Ectodermal cell (in vitro differentiated cells): ENCODE results near the gene MAPKAPK2. TPM values are rescaled to one million over a fixed set of nuclear protein-coding genes. Genes with fewer than 3 reads are reported as not detected.
"Not testable (repeated sequence)": the region's sequence is repeated elsewhere in the genome, so short reads cannot be mapped to it uniquely, and the experiment has no call there.

Experiments
- H3K27ac ChIP-seq: 2 replicates; pipeline ENCODE4 v1.7.0; 2013; ENCODE audit warnings: mild to moderate bottlenecking, low read depth, low read length; ENCODE audit not compliant: insufficient read depth, poor library complexity, severe bottlenecking
- H3K27me3 ChIP-seq: 2 replicates; pipeline ENCODE4 v1.7.0; 2013; ENCODE audit warnings: mild to moderate bottlenecking, low read length; ENCODE audit not compliant: insufficient read depth, control insufficient read depth, poor library complexity, severe bottlenecking
- H3K36me3 ChIP-seq: one replicate; pipeline ENCODE4 v1.7.0; 2013; ENCODE audit warnings: low read length; ENCODE audit not compliant: control insufficient read depth, insufficient read depth
- H3K4me1 ChIP-seq: one replicate; pipeline ENCODE4 v1.7.0; 2013; ENCODE audit warnings: low read length; ENCODE audit not compliant: control insufficient read depth, insufficient read depth
- H3K4me3 ChIP-seq: 2 replicates; pipeline ENCODE4 v1.7.0; 2013; ENCODE audit warnings: low read depth, low read length, control low read depth; ENCODE audit not compliant: insufficient read depth
- H3K9me3 ChIP-seq: 2 replicates; pipeline ENCODE4 v1.7.0; 2013; ENCODE audit warnings: mild to moderate bottlenecking, low read length, moderate library complexity; ENCODE audit not compliant: control insufficient read depth
- WGBS, 2 experiments: methylation state at CpG; one replicate each; pipeline ENCODE4 v1.1.7; 2013; ENCODE audit warnings: missing lambda C conversion rate in 2 of 2; 5-methylcytosine and 5-hydroxymethylcytosine counted together
- polyA plus RNA-seq, 4 experiments: library from polyadenylated mRNA; stranded (reverse); fragments of 50-300 nt; gene quantifications; one replicate each; pipeline ENCODE4 v1.2.3, GENCODE V29; 2013

The MAPKAPK2 gene
- 77.5 TPM for polyA plus RNA-seq (2013, experiment 1 of 4)
- polyA plus RNA-seq (2013, experiment 2 of 4), result 77.3 TPM
- polyA plus RNA-seq (2013, experiment 3 of 4), result 63.0 TPM
- 72.9 TPM for polyA plus RNA-seq (2013, experiment 4 of 4)

- Histone ChIP-seq H3K36me3 (no peaks in the 10 kb centered on the region), H3K27me3 (peaks cover 40% of the 10 kb centered on the region), H3K4me1 (peaks cover 20% of the 10 kb centered on the region), H3K9me3 (no peaks in the 10 kb centered on the region), H3K27ac (peak within 1 kb of the TSS; percentile 52), H3K4me3 (peak within 1 kb of the TSS; percentile 80)
- WGBS, 2 experiments, result 0% methylated on average over 78 to 79 of the region's 82 CpGs
Observed at GRCh38 chr1:206684478-206685333, at the start of gene MAPKAPK2. MAPKAPK2 (plus strand) TSS chr1:206684905; CDS start chr1:206685230, 325 bp downstream.

- Histone ChIP-seq H3K27ac (peak within 1 kb of the TSS; percentile 26), H3K27me3 (peaks cover 8% of the 10 kb centered on the region), H3K4me3 (peak within 1 kb of the TSS; percentile 87), H3K4me1 (peaks cover 23% of the 10 kb centered on the region), H3K36me3 (no peaks in the 10 kb centered on the region), H3K9me3 (no peaks in the 10 kb centered on the region)
- 1% methylated on average over 83 to 84 of the region's 84 CpGs for WGBS, 2 experiments
Observed at GRCh38 chr1:206635080-206635977, 49.4 kb upstream of the MAPKAPK2 start, which contains the start of gene DYRK3. DYRK3 (plus strand) TSS chr1:206635536; CDS start chr1:206635704, 168 bp downstream.

- peaks cover 23% of the 10 kb centered on the region for H3K4me1 ChIP-seq
- H3K4me3 ChIP-seq, result peak overlapping the region; percentile 87
- H3K9me3 ChIP-seq, result no peaks in the 10 kb centered on the region
- H3K36me3 ChIP-seq, result no peaks in the 10 kb centered on the region
- WGBS, 2 experiments, result 2 to 3% methylated on average over 13 to 14 of the region's 14 CpGs
- peaks cover 8% of the 10 kb centered on the region for H3K27me3 ChIP-seq
- H3K27ac ChIP-seq, result no peak overlapping the region
Observed at GRCh38 chr1:206635978-206636345, 48.7 kb upstream of the MAPKAPK2 start.

GRCh38 chr1:206636671-206637070 is 48.0 kb upstream of the MAPKAPK2 start:
- WGBS, 2 experiments, result 56 to 74% methylated on average over 3 to 4 of the region's 4 CpGs
- H3K27ac ChIP-seq, result no peak overlapping the region
- no peaks in the 10 kb centered on the region for H3K36me3 ChIP-seq
- H3K9me3 ChIP-seq, result no peaks in the 10 kb centered on the region
- peaks cover 8% of the 10 kb centered on the region for H3K27me3 ChIP-seq
- peaks cover 23% of the 10 kb centered on the region for H3K4me1 ChIP-seq
- H3K4me3 ChIP-seq, result no peak overlapping the region

GRCh38 chr1:206637605-206638004 is 47.1 kb upstream of the MAPKAPK2 start:
- H3K9me3 ChIP-seq, result no peaks in the 10 kb centered on the region
- H3K27me3 ChIP-seq, result peaks cover 8% of the 10 kb centered on the region
- H3K36me3 ChIP-seq, result no peaks in the 10 kb centered on the region
- no peak overlapping the region for H3K4me3 ChIP-seq
- peaks cover 23% of the 10 kb centered on the region for H3K4me1 ChIP-seq
- H3K27ac ChIP-seq, result no peak overlapping the region

- H3K36me3 ChIP-seq, H3K27ac ChIP-seq, H3K27me3 ChIP-seq, H3K4me3 ChIP-seq, H3K4me1 ChIP-seq, H3K9me3 ChIP-seq: not testable (repeated sequence)
- no CpG with 5 or more reads among the region's 2 CpGs for WGBS, 2 experiments
Observed at GRCh38 chr1:206642074-206642473, 42.6 kb upstream of the MAPKAPK2 start.

GRCh38 chr1:206643118-206643698 is 41.5 kb upstream of the MAPKAPK2 start:
- Histone ChIP-seq H3K36me3 (peaks cover 15% of the 10 kb centered on the region), H3K27ac (no peak overlapping the region), H3K9me3 (no peaks in the 10 kb centered on the region), H3K4me1 (no peaks in the 10 kb centered on the region), H3K4me3 (no peak overlapping the region), H3K27me3 (no peaks in the 10 kb centered on the region)
- WGBS, 2 experiments, result 90 to 93% methylated on average over 3 of the region's 3 CpGs

- Histone ChIP-seq H3K4me1 (no peaks in the 10 kb centered on the region), H3K27ac (no peak overlapping the region), H3K4me3 (no peak overlapping the region), H3K36me3 (peaks cover 15% of the 10 kb centered on the region), H3K9me3 (no peaks in the 10 kb centered on the region), H3K27me3 (no peaks in the 10 kb centered on the region)
- 64 to 79% methylated on average over 1 of the region's 1 CpG for WGBS, 2 experiments
Observed at GRCh38 chr1:206646504-206646903, 38.2 kb upstream of the MAPKAPK2 start.

- no peaks in the 10 kb centered on the region for H3K9me3 ChIP-seq
- peaks cover 15% of the 10 kb centered on the region for H3K36me3 ChIP-seq
- H3K4me1 ChIP-seq, result no peaks in the 10 kb centered on the region
- H3K27me3 ChIP-seq, result no peaks in the 10 kb centered on the region
- H3K27ac ChIP-seq, result no peak overlapping the region
- H3K4me3 ChIP-seq, result no peak overlapping the region
Observed at GRCh38 chr1:206647224-206647623, 37.5 kb upstream of the MAPKAPK2 start.
